Measurements from ENCODE around the gene CDH4.

CDH4 gene

GRCh38 chr20:61614706-61615100 is 362.6 kb downstream of the CDH4 start:
- H4K8ac ChIP-seq (ENCODE audit: low read depth, low read length): no peak overlapping the region
- H3K23ac ChIP-seq (ENCODE audit: low read length): no peak overlapping the region

GRCh38 chr20:61615806-61616205 is 363.7 kb downstream of the CDH4 start:
- no peak overlapping the region for H3K4ac ChIP-seq (ENCODE audit: low read depth, low read length)
- H3K9ac ChIP-seq (ENCODE audit: low read length): no peak overlapping the region
- H3K4me1 ChIP-seq (ENCODE audit: control insufficient read depth, low read depth, low read length): no peaks in the 10 kb centered on the region
- H2BK15ac ChIP-seq (replicated peaks; ENCODE audit: low read depth): no peak overlapping the region
- H3K4me3 ChIP-seq (ENCODE audit: low read length): no peak overlapping the region
- DNase-seq: no peak
- no peak overlapping the region for H2AK5ac ChIP-seq (ENCODE audit: low read length)
- H4K8ac ChIP-seq (ENCODE audit: low read depth, low read length): no peak overlapping the region
- no peak overlapping the region for H3K56ac ChIP-seq (ENCODE audit: low read length)
- H2BK120ac ChIP-seq (ENCODE audit: low read depth, low read length): no peak overlapping the region
- no peaks in the 10 kb centered on the region for H3K27me3 ChIP-seq (ENCODE audit: insufficient read depth, low read length, poor library complexity)
- no peaks in the 10 kb centered on the region for H3K79me1 ChIP-seq (ENCODE audit: low read length)
- WGBS (ENCODE audit: extremely low coverage, insufficient coverage, low lambda C conversion rate): no CpG with 5 or more reads among the region's 15 CpGs
- no peaks in the 10 kb centered on the region for H3K36me3 ChIP-seq (ENCODE audit: control insufficient read depth, insufficient read depth, low read length)
- no peak overlapping the region for H3K4me2 ChIP-seq (ENCODE audit: low read length)
- no peak overlapping the region for H3K18ac ChIP-seq (ENCODE audit: low read length)
- no peaks in the 10 kb centered on the region for H3K79me2 ChIP-seq (ENCODE audit: control insufficient read depth, insufficient read depth, low read length)
- no peak overlapping the region for H4K5ac ChIP-seq (ENCODE audit: low read length)
- no peak overlapping the region for H3K27ac ChIP-seq (ENCODE audit: low read depth, low read length)
- no peak overlapping the region for H3K23ac ChIP-seq (ENCODE audit: low read length)
- no peak overlapping the region for H2BK5ac ChIP-seq (ENCODE audit: low read length)

More at GRCh38 chr20:61614706-61615100, 362.6 kb downstream of the CDH4 start:
- Histone ChIP-seq H3K4me3 (ENCODE audit: low read length) (no peak overlapping the region), H2BK120ac (ENCODE audit: low read depth, low read length) (no peak overlapping the region), H3K18ac (ENCODE audit: low read length) (no peak overlapping the region), H3K4me1 (ENCODE audit: control insufficient read depth, low read depth, low read length) (no peaks in the 10 kb centered on the region), H4K5ac (ENCODE audit: low read length) (no peak overlapping the region), H3K79me2 (ENCODE audit: control insufficient read depth, insufficient read depth, low read length) (no peaks in the 10 kb centered on the region), H3K56ac (ENCODE audit: low read length) (no peak overlapping the region), H3K79me1 (ENCODE audit: low read length) (no peaks in the 10 kb centered on the region), H3K4ac (ENCODE audit: low read depth, low read length) (no peak overlapping the region), H3K9ac (ENCODE audit: low read length) (no peak overlapping the region), H3K27me3 (ENCODE audit: insufficient read depth, low read length, poor library complexity) (no peaks in the 10 kb centered on the region), H2BK5ac (ENCODE audit: low read length) (no peak overlapping the region), H2AK5ac (ENCODE audit: low read length) (no peak overlapping the region), H3K4me2 (ENCODE audit: low read length) (no peak overlapping the region), H3K36me3 (ENCODE audit: control insufficient read depth, insufficient read depth, low read length) (no peaks in the 10 kb centered on the region), H3K27ac (ENCODE audit: low read depth, low read length) (no peak overlapping the region), H2BK15ac (replicated peaks; ENCODE audit: low read depth) (no peak overlapping the region)
- no peak for DNase-seq
- no CpG with 5 or more reads among the region's 2 CpGs for WGBS (ENCODE audit: extremely low coverage, insufficient coverage, low lambda C conversion rate)

DNA sequence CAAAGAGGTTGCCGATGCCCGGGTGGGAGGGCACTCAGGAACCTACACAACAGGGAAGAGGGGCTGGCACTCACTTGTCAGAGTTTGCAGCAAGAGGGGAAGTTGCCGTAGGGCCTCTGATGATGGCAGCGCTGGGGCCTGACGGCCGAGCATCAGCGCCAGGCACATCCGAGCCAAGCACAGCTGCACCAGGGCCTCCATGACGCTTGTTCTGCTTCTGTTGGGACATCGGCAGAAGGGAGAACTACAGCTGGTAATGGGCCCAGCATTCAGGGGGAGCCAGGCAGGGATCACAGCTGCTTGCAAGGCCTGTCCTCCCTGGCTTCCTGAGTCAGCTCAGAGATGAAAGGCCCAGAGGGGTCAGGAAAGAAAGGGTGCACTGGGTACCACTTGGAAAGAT is 367.7 kb downstream of the CDH4 start:
- WGBS (ENCODE audit: extremely low coverage, insufficient coverage, low lambda C conversion rate): no CpG with 5 or more reads among the region's 10 CpGs
- Histone ChIP-seq H3K4me3 (ENCODE audit: low read length) (no peak overlapping the region), H4K8ac (ENCODE audit: low read depth, low read length) (no peak overlapping the region)

GRCh38 chr20:61620174-61620573 is 368.1 kb downstream of the CDH4 start:
- no peak overlapping the region for H3K4ac ChIP-seq (ENCODE audit: low read depth, low read length)
- H3K56ac ChIP-seq (ENCODE audit: low read length): no peak overlapping the region
- no peak overlapping the region for H3K27ac ChIP-seq (ENCODE audit: low read depth, low read length)
- no peak overlapping the region for H2AK5ac ChIP-seq (ENCODE audit: low read length)
- no peak overlapping the region for H3K23ac ChIP-seq (ENCODE audit: low read length)
- H2BK5ac ChIP-seq (ENCODE audit: low read length): no peak overlapping the region
- no peaks in the 10 kb centered on the region for H3K79me2 ChIP-seq (ENCODE audit: control insufficient read depth, insufficient read depth, low read length)
- H3K4me2 ChIP-seq (ENCODE audit: low read length): no peak overlapping the region
- WGBS (ENCODE audit: extremely low coverage, insufficient coverage, low lambda C conversion rate): no CpG with 5 or more reads among the region's 1 CpG
- H3K79me1 ChIP-seq (ENCODE audit: low read length): no peaks in the 10 kb centered on the region
- H3K4me3 ChIP-seq (ENCODE audit: low read length): no peak overlapping the region
- no peak overlapping the region for H4K8ac ChIP-seq (ENCODE audit: low read depth, low read length)
- H3K9ac ChIP-seq (ENCODE audit: low read length): no peak overlapping the region
- H4K5ac ChIP-seq (ENCODE audit: low read length): no peak overlapping the region
- H2BK120ac ChIP-seq (ENCODE audit: low read depth, low read length): no peak overlapping the region
- no peaks in the 10 kb centered on the region for H3K36me3 ChIP-seq (ENCODE audit: control insufficient read depth, insufficient read depth, low read length)
- no peaks in the 10 kb centered on the region for H3K27me3 ChIP-seq (ENCODE audit: insufficient read depth, low read length, poor library complexity)
- H2BK15ac ChIP-seq (replicated peaks; ENCODE audit: low read depth): no peak overlapping the region
- no peak for DNase-seq
- H3K18ac ChIP-seq (ENCODE audit: low read length): no peak overlapping the region
- no peaks in the 10 kb centered on the region for H3K4me1 ChIP-seq (ENCODE audit: control insufficient read depth, low read depth, low read length)

More for the DNA sequence above, 367.7 kb downstream of the CDH4 start:
- no peak overlapping the region for H3K27ac ChIP-seq (ENCODE audit: low read depth, low read length)
- no peak overlapping the region for H3K18ac ChIP-seq (ENCODE audit: low read length)
- H2BK15ac ChIP-seq (replicated peaks; ENCODE audit: low read depth): no peak overlapping the region
- no peaks in the 10 kb centered on the region for H3K36me3 ChIP-seq (ENCODE audit: control insufficient read depth, insufficient read depth, low read length)
- H3K79me2 ChIP-seq (ENCODE audit: control insufficient read depth, insufficient read depth, low read length): no peaks in the 10 kb centered on the region
- H2AK5ac ChIP-seq (ENCODE audit: low read length): no peak overlapping the region
- no peaks in the 10 kb centered on the region for H3K27me3 ChIP-seq (ENCODE audit: insufficient read depth, low read length, poor library complexity)
- no peak overlapping the region for H3K9ac ChIP-seq (ENCODE audit: low read length)
- no peak for DNase-seq
- H3K79me1 ChIP-seq (ENCODE audit: low read length): no peaks in the 10 kb centered on the region
- no peaks in the 10 kb centered on the region for H3K4me1 ChIP-seq (ENCODE audit: control insufficient read depth, low read depth, low read length)
- H4K5ac ChIP-seq (ENCODE audit: low read length): no peak overlapping the region
- no peak overlapping the region for H3K4ac ChIP-seq (ENCODE audit: low read depth, low read length)
- no peak overlapping the region for H3K56ac ChIP-seq (ENCODE audit: low read length)
- H3K23ac ChIP-seq (ENCODE audit: low read length): peak overlapping the region; percentile 17
- H2BK5ac ChIP-seq (ENCODE audit: low read length): no peak overlapping the region
- H2BK120ac ChIP-seq (ENCODE audit: low read depth, low read length): no peak overlapping the region
- H3K4me2 ChIP-seq (ENCODE audit: low read length): no peak overlapping the region

DNA sequence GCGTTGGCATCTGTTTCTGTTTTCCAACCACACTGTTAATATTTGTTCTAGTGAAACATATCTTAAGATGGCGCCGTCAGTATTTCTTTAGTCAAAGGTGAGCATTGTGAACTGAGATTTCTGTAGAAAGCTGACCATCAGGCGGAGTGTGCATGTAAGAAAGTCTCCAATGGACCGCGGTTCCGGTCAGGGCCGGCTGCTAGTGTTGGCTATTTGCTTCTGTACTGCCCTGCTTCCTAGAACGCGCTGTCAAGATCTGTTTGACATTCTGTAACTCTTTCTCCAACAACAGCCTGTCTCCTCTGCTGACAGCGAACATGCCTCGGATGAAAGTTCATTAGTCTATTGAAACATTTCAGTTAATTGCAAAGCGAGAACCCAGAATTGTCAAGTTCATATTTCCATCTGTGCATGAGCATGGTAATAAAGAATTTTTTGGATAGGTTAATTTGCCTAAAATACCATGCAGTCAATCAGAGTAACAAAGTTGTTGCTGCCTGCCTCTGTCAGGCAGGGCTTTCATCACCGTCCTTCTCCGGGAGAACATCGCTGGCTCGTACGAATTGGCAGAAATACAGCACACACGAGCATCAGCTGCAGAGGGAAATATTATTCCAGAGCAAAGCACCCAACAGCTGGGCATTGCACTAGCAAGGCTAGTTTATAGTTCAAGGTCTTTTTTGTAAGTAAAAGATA is 369.1 kb downstream of the CDH4 start:
- no CpG with 5 or more reads among the region's 19 CpGs for WGBS (ENCODE audit: extremely low coverage, insufficient coverage, low lambda C conversion rate)
- H3K4me3 ChIP-seq (ENCODE audit: low read length): no peak overlapping the region
- H3K79me2 ChIP-seq (ENCODE audit: control insufficient read depth, insufficient read depth, low read length): no peaks in the 10 kb centered on the region
- H3K9ac ChIP-seq (ENCODE audit: low read length): no peak overlapping the region
- no peak overlapping the region for H3K18ac ChIP-seq (ENCODE audit: low read length)
- no peak overlapping the region for H2BK120ac ChIP-seq (ENCODE audit: low read depth, low read length)
- no peak overlapping the region for H3K56ac ChIP-seq (ENCODE audit: low read length)
- H3K4ac ChIP-seq (ENCODE audit: low read depth, low read length): no peak overlapping the region
- no peak overlapping the region for H3K4me2 ChIP-seq (ENCODE audit: low read length)
- H3K27ac ChIP-seq (ENCODE audit: low read depth, low read length): no peak overlapping the region
- no peak for DNase-seq
- no peak overlapping the region for H2BK15ac ChIP-seq (replicated peaks; ENCODE audit: low read depth)
- H4K8ac ChIP-seq (ENCODE audit: low read depth, low read length): no peak overlapping the region
- H3K23ac ChIP-seq (ENCODE audit: low read length): no peak overlapping the region
- H2AK5ac ChIP-seq (ENCODE audit: low read length): no peak overlapping the region
- H3K79me1 ChIP-seq (ENCODE audit: low read length): no peaks in the 10 kb centered on the region
- H3K27me3 ChIP-seq (ENCODE audit: insufficient read depth, low read length, poor library complexity): no peaks in the 10 kb centered on the region
- H4K5ac ChIP-seq (ENCODE audit: low read length): no peak overlapping the region
- no peaks in the 10 kb centered on the region for H3K4me1 ChIP-seq (ENCODE audit: control insufficient read depth, low read depth, low read length)
- H2BK5ac ChIP-seq (ENCODE audit: low read length): no peak overlapping the region
- H3K36me3 ChIP-seq (ENCODE audit: control insufficient read depth, insufficient read depth, low read length): no peaks in the 10 kb centered on the region

- Histone ChIP-seq H3K27me3 (ENCODE audit: insufficient read depth, low read length, poor library complexity) (no peaks in the 10 kb centered on the region), H2BK15ac (replicated peaks; ENCODE audit: low read depth) (no peak overlapping the region), H3K27ac (ENCODE audit: low read depth, low read length) (no peak overlapping the region), H3K36me3 (ENCODE audit: control insufficient read depth, insufficient read depth, low read length) (no peaks in the 10 kb centered on the region), H4K5ac (ENCODE audit: low read length) (no peak overlapping the region), H3K4ac (ENCODE audit: low read depth, low read length) (no peak overlapping the region), H2BK5ac (ENCODE audit: low read length) (no peak overlapping the region), H3K4me1 (ENCODE audit: control insufficient read depth, low read depth, low read length) (no peaks in the 10 kb centered on the region), H2AK5ac (ENCODE audit: low read length) (no peak overlapping the region), H3K79me2 (ENCODE audit: control insufficient read depth, insufficient read depth, low read length) (no peaks in the 10 kb centered on the region), H3K56ac (ENCODE audit: low read length) (no peak overlapping the region), H3K79me1 (ENCODE audit: low read length) (no peaks in the 10 kb centered on the region), H3K9ac (ENCODE audit: low read length) (no peak overlapping the region), H3K18ac (ENCODE audit: low read length) (no peak overlapping the region), H2BK120ac (ENCODE audit: low read depth, low read length) (no peak overlapping the region), H3K4me2 (ENCODE audit: low read length) (no peak overlapping the region), H3K4me3 (ENCODE audit: low read length) (no peak overlapping the region), H3K23ac (ENCODE audit: low read length) (no peak overlapping the region), H4K8ac (ENCODE audit: low read depth, low read length) (no peak overlapping the region)
- no CpG with 5 or more reads among the region's 10 CpGs for WGBS (ENCODE audit: extremely low coverage, insufficient coverage, low lambda C conversion rate)
- no peak for DNase-seq
These were observed 369.8 kb downstream of the CDH4 start for GRCh38 chr20:61621852-61622251.

Data from mesendoderm (in vitro differentiated cells).